ENCODE data around the gene FOXD3.
"Not testable (repeated sequence)": the region's sequence is repeated elsewhere in the genome, so short reads cannot be mapped to it uniquely, and the experiment has no call there.

The FOXD3 gene

GRCh38 chr1:63321066-63321784, 1.1 kb upstream of the FOXD3 start:
- no peak for DNase-seq

GRCh38 chr1:63321785-63322113, 618 bp upstream of the FOXD3 start:
- DNase-seq: no peak

GRCh38 chr1:63322944-63323864, 837 bp downstream of the FOXD3 start:
- DNase-seq: peak; percentile 50

GRCh38 chr1:63323865-63324778, 1.8 kb downstream of the FOXD3 start:
- DNase-seq: no peak

- DNase-seq: no peak
These were observed 2.4 kb downstream of the FOXD3 start for GRCh38 chr1:63324779-63325119.

GRCh38 chr1:63325279-63325985, 3.1 kb downstream of the FOXD3 start:
- no peak for DNase-seq

- no peak for DNase-seq
These were observed 3.7 kb downstream of the FOXD3 start for GRCh38 chr1:63326106-63326472.

- DNase-seq: no peak
These were observed 4.4 kb downstream of the FOXD3 start for GRCh38 chr1:63326473-63327380.

GRCh38 chr1:63327417-63328054, 5.2 kb downstream of the FOXD3 start:
- peak; percentile 44 for DNase-seq

GRCh38 chr1:63328122-63328521, 5.8 kb downstream of the FOXD3 start:
- DNase-seq: no peak

GRCh38 chr1:63328781-63329180, 6.4 kb downstream of the FOXD3 start:
- DNase-seq: no peak

GRCh38 chr1:63329621-63330330, 7.4 kb downstream of the FOXD3 start:
- no peak for DNase-seq

GRCh38 chr1:63330331-63330916, 8.1 kb downstream of the FOXD3 start:
- DNase-seq: no peak

- no peak for DNase-seq
These were observed 20.0 kb downstream of the FOXD3 start for GRCh38 chr1:63342402-63342801.

GRCh38 chr1:63343922-63344321, 21.6 kb downstream of the FOXD3 start:
- no peak for DNase-seq

GRCh38 chr1:63350320-63350719, 28.0 kb downstream of the FOXD3 start:
- DNase-seq: no peak

GRCh38 chr1:63352736-63353135, 30.4 kb downstream of the FOXD3 start:
- no peak for DNase-seq

- not testable (repeated sequence) for DNase-seq
These were observed 33.9 kb downstream of the FOXD3 start for GRCh38 chr1:63356234-63356633.

GRCh38 chr1:63359561-63359960, 37.2 kb downstream of the FOXD3 start:
- DNase-seq: no peak

- no peak for DNase-seq
These were observed 39.7 kb downstream of the FOXD3 start for GRCh38 chr1:63362073-63362472.

All from CD4-positive, alpha-beta T cell treated with Interleukin-17A for 1 hour (primary cell).